HL-60 (cell line): Measurements from ENCODE around the gene TOP3B.

Experiments
- DNase-seq, 2 experiments: peaks; one replicate each; pipeline ENCODE4 v3.0.0-alpha.2; 2010 to 2020; ENCODE audit warnings: low read depth in 1 of 2, low spot score in 1 of 2
- H3K27ac ChIP-seq: fragments of 250-450 bp; sonication (Bioruptor Pico); replicated peaks from 2 replicates; pipeline ENCODE4 v1.5.1; 2020; ENCODE audit warnings: mild to moderate bottlenecking, moderate library complexity
- H3K27me3 ChIP-seq: fragments of 250-450 bp; sonication (Bioruptor Pico); 2 replicates; pipeline ENCODE4 v1.5.1; 2021; ENCODE audit warnings: mild to moderate bottlenecking, moderate library complexity; ENCODE audit not compliant: insufficient read depth, poor library complexity, severe bottlenecking
- H3K4me3 ChIP-seq: replicated peaks from 2 replicates; pipeline ENCODE4 v1.5.1; 2011; ENCODE audit warnings: mild to moderate bottlenecking, control low read depth, low read length; ENCODE audit not compliant: insufficient read depth
- CTCF ChIP-seq: IDR thresholded peaks from one replicate; pipeline ENCODE4 v1.5.1; 2011; ENCODE audit warnings: low read length, control low read depth, inconsistent platforms; ENCODE audit not compliant: insufficient read depth
- GABPA ChIP-seq: IDR thresholded peaks from 2 replicates; pipeline ENCODE4 v1.6.1; 2012; ENCODE audit warnings: low read depth
- POLR2AphosphoS5 ChIP-seq: IDR thresholded peaks from 2 replicates; pipeline ENCODE4 v1.6.1; 2012; ENCODE audit warnings: low read depth
- SPI1 ChIP-seq: IDR thresholded peaks from 2 replicates; pipeline ENCODE4 v1.6.1; 2012; ENCODE audit warnings: low read depth, mild to moderate bottlenecking, borderline replicate concordance
- TF ChIP-seq, protein P1 (sequence below): IDR thresholded peaks from 2 replicates; pipeline ENCODE4 v1.6.1; 2012; ENCODE audit warnings: low read depth; ENCODE audit not compliant: insufficient replicate concordance

The TOP3B gene

DNA sequence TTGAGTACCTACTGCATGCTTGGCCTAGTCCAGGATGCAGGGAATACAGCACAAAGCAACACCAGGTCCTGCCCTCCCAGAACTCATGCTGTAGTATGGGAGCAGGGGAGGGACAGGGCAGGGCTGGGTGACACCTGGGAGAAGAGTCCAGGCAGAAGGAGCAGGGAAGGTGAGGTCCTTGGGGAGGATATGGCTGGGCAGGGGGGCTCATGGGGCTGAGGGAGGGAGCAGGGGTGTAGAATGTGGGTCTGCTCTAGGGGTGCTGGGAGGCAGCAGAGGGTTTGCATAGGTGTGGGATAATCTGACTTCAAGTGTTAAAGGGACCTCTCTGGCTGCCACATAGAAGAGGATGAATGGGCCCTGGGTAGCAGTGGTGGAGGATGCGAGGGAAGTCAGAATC lies 4.8 kb downstream of the TOP3B start:
- Histone ChIP-seq H3K4me3 (no peak overlapping the region), H3K27ac (no peak overlapping the region), H3K27me3 (no peaks in the 10 kb centered on the region)
- DNase-seq: no peak
- no peak for TF ChIP-seq SPI1
- TF ChIP-seq GABPA: no peak
- TF ChIP-seq POLR2AphosphoS5: no peak
- no peak for TF ChIP-seq CTCF
- TF ChIP-seq, protein P1, sequence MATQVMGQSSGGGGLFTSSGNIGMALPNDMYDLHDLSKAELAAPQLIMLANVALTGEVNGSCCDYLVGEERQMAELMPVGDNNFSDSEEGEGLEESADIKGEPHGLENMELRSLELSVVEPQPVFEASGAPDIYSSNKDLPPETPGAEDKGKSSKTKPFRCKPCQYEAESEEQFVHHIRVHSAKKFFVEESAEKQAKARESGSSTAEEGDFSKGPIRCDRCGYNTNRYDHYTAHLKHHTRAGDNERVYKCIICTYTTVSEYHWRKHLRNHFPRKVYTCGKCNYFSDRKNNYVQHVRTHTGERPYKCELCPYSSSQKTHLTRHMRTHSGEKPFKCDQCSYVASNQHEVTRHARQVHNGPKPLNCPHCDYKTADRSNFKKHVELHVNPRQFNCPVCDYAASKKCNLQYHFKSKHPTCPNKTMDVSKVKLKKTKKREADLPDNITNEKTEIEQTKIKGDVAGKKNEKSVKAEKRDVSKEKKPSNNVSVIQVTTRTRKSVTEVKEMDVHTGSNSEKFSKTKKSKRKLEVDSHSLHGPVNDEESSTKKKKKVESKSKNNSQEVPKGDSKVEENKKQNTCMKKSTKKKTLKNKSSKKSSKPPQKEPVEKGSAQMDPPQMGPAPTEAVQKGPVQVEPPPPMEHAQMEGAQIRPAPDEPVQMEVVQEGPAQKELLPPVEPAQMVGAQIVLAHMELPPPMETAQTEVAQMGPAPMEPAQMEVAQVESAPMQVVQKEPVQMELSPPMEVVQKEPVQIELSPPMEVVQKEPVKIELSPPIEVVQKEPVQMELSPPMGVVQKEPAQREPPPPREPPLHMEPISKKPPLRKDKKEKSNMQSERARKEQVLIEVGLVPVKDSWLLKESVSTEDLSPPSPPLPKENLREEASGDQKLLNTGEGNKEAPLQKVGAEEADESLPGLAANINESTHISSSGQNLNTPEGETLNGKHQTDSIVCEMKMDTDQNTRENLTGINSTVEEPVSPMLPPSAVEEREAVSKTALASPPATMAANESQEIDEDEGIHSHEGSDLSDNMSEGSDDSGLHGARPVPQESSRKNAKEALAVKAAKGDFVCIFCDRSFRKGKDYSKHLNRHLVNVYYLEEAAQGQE: no peak

- H3K27ac ChIP-seq: no peak overlapping the region
- no peaks in the 10 kb centered on the region for H3K27me3 ChIP-seq
- no peak for DNase-seq
- TF ChIP-seq CTCF: no peak
- TF ChIP-seq, protein P1: no peak
- no peak for TF ChIP-seq SPI1
- TF ChIP-seq POLR2AphosphoS5: no peak
- TF ChIP-seq GABPA: no peak
- H3K4me3 ChIP-seq: no peak overlapping the region
Measured at GRCh38 chr22:21975854-21976345, 6.7 kb downstream of the TOP3B start.

GRCh38 chr22:21975273-21975672 lies 7.3 kb downstream of the TOP3B start:
- Histone ChIP-seq H3K4me3 (no peak overlapping the region), H3K27ac (no peak overlapping the region), H3K27me3 (no peaks in the 10 kb centered on the region)
- DNase-seq: no peak
- TF ChIP-seq, protein P1: no peak
- TF ChIP-seq SPI1: no peak
